T-helper 1 cell treated with Interleukin-12 subunit alpha and Interleukin-12 subunit beta and Interleukin-4 antibody, amounts not matched to agents 30 ng/mL and 1 ng/mL, for 36 hours (primary cell): ENCODE data around the gene MKNK2. TPM values are rescaled to one million over a fixed set of nuclear protein-coding genes. Genes with fewer than 3 reads are reported as not detected.
"Not testable (repeated sequence)": the region's sequence is repeated elsewhere in the genome, so short reads cannot be mapped to it uniquely, and the experiment has no call there.

Experiments used
- intact Hi-C: fragments of 100-400 bp; cut with micrococcal nuclease; formaldehyde crosslinking; loops from one replicate; pipeline ENCODE4 v1.15.1; 2024
- total RNA-seq: library from RNA; stranded (reverse); gene quantifications from 2 replicates; pipeline ENCODE4 v1.2.3, GENCODE V29; 2022

MKNK2 gene
- 205 and 213 TPM in 2 replicates for total RNA-seq

DNA sequence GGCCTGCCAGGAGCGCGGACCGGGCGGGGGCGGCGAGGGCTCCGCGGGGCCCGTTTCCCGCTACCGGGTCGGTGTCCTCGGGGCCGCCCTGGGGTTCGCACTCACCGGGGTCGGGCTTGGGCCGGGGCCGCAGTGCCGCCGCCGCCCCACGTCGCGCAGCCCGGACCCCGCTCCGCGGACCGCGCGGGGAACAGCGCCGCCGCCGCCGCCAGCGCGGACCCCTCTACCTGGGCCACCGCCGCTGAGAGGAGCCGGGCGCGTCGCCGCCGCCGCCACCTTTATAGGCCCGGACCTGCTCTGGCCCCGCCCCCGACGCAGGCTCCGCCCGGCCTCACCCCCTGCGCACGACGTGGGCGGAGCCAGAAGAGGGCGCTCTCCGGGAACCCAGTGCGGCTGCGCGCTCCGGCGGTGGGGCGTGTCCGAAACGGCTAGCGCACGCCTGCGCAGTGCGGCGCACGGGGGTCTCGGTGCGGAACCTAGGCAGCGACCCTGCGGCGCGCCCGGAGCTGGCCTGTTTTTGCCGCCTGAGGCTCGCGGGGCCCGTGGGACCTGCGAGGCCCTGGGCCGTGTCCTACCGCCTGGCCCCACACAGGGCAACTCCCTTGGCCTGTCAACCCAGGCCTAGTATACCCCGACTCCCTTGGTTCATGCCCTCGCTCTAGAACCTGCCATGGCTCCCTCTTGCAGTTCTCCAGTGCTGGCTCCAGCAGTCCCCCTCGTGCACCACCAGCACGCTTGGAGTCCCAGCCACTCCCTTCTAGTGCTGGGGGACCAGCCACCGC, at the start of gene MKNK2:
MKNK2 (minus strand) TSS at position 254 of the 782 bp plus-strand sequence. CDS start 393 bp downstream, outside the sequence.
- intact Hi-C loops = loop anchor here (1.0 to 2.0 kb wide), 6 partner anchors 9 to 45 kb away; partner anchors contain the start of genes IZUMO4 and MOB3A

DNA sequence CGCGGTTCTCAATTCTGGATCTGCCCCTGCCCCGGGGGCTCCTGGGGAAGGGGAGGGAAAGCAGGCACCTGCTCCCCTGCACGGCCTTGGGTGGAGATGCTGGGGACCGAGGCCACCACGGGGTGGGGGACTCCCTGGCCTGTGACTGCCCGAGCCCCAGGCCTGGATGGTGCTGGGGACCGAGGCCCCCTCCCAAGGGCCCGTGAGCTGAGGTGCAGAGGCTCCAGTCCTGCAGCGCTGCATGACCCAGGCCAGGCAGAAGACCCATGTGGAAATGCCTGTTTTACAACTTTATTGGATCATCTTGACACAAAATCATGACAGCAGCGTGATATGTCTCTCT, 49.6 kb upstream of the MKNK2 start:
- intact Hi-C loops = no loop called here

DNA sequence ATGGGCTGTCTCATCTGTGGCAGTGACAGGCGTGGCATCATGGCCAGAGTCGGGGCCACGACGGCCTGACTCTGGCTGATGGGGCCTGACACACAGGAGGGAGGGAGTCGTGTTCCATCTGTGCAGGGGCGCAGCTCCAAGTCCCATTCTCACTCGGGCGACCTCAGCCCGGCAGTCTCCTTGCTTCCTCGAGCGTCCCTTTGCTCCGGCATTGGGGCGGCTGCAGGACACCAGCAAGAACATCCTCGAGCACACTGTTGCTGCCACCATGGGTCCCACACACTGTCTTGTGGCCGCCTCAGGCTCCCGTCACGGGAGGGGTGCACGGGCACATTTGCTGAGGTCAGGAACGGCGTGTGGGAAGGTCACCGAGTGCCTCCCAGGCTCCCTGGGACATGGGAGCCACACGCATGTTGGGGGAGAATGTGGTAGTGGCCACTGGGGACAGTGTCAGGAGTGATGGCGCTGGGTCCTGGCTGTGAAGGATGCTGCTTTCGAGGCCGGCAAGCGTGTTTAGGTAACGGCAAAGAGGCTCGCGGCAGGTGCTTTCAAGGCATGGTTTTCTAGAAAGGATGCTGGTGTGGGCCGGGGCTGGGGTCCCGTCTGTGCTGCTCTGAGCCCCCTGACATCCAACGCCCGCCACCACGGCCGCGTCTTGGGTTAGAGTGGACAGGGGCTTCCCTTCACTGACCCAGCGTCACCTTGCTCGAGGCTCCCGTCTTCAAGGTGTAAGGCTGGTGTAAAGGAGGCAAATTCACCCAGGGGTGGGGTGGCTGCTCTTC, 49.1 kb upstream of the MKNK2 start:
- intact Hi-C loops = loop anchor here (5.0 kb wide), 1 partner anchor 1303 kb away; the partner anchor contains the start of gene PTBP1

DNA sequence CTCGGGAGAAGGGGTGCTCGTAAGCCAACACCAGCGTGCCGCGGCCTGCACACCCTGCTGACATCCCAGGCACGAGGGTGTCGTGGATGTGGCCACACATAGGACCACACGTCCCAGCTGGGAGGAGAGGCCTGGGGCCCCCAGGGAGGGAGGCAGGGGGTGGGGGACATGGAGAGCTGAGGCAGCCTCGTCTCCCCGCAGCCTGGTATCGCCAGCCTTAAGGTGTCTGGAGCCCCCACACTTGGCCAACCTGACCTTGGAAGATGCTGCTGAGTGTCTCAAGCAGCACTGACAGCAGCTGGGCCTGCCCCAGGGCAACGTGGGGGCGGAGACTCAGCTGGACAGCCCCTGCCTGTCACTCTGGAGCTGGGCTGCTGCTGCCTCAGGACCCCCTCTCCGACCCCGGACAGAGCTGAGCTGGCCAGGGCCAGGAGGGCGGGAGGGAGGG, 48.0 kb upstream of the MKNK2 start:
- intact Hi-C loops = loop anchor here (5.0 kb wide), 1 partner anchor 1302 kb away; the partner anchor contains the start of gene PTBP1

DNA sequence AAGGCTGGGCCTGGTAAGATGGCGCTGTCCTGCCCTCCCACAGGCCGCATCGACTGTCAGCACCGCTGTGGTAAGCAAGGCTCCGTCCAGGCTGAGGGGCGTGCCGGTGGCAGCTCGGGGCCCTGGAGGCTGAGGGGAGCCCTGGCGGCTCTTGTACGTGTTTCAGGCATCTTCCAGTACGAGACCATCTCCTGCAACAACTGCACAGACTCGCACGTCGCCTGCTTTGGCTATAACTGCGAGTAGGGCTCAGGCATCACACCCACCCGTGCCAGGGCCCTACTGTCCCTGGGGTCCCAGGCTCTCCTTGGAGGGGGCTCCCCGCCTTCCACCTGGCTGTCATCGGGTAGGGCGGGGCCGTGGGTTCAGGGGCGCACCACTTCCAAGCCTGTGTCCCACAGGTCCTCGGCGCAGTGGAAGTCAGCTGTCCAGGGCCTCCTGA, 46.9 kb upstream of the MKNK2 start:
- intact Hi-C loops = loop anchor here (2.0 to 5.0 kb wide), 4 partner anchors 139 to 1301 kb away; partner anchors contain the start of genes DAZAP1, PLEKHJ1, PTBP1 and SF3A2

DNA sequence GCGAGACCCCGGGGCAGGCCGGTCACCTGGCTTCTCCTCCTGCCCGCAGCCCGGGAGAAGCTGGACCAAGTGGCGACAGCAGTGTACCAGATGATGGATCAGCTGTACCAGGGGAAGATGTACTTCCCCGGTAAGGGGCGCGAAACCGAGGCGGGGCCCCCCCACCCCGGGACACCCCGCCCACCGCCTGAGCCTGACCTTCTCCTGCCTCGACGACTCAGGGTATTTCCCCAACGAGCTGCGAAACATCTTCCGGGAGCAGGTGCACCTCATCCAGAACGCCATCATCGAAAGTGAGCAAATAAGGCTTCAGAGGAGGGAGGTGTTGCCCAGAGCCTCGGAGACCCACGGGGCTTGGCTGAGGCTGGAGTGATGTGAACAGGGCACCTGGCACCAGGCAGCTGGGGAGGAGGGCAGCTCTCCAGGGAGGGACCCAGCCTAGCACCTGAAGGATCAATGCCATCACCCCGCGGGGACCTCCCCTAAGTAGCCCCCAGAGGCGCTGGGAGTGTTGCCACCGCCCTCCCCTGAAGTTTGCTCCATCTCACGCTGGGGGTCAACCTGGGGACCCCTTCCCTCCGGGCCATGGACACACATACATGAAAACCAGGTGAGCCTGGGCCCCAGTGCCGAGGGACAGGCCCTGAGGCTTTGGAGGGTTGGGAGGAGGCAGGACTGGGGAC, 46.3 kb upstream of the MKNK2 start:
- intact Hi-C loops = loop anchor here (2.0 to 5.0 kb wide), 4 partner anchors 139 to 1300 kb away; partner anchors contain the start of genes DAZAP1, PLEKHJ1, PTBP1 and SF3A2

DNA sequence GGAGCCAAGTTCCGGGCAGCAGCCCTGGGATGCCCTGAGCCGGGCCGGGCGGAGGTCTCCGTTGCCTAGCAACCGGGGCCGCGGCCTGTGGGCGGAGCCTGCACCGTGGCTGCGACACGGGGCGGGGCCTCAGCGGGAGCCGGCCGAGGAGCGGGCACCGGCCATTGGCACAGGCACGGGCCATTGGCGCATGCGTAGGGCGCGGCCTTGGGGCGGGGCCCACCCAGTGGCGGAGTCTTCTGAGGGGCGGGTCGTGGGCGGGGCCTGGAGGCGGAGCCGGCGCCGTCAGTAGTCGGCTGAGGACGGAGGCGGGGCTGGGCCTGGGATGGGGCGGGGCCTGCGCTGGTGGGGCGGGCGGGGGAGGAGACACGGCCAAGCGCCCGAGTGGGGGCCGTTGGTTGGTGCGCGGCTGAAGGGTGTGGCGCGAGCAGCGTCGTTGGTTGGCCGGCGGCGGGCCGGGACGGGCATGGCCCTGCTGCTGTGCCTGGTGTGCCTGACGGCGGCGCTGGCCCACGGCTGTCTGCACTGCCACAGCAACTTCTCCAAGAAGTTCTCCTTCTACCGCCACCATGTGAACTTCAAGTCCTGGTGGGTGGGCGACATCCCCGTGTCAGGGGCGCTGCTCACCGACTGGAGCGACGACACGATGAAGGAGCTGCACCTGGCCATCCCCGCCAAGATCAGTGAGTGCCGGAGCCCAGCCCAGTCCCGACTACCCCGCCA, 45.6 kb upstream of the MKNK2 start, which contains the start of gene IZUMO4:
IZUMO4 (plus strand) TSS at position 436 of the 723 bp plus-strand sequence; CDS start at position 467, 31 bp downstream.
- intact Hi-C loops = loop anchor here (1.0 to 5.0 kb wide), 13 partner anchors 11 to 1299 kb away; partner anchors contain the start of genes AP3D1, ATP8B3, DAZAP1 and MKNK2

DNA sequence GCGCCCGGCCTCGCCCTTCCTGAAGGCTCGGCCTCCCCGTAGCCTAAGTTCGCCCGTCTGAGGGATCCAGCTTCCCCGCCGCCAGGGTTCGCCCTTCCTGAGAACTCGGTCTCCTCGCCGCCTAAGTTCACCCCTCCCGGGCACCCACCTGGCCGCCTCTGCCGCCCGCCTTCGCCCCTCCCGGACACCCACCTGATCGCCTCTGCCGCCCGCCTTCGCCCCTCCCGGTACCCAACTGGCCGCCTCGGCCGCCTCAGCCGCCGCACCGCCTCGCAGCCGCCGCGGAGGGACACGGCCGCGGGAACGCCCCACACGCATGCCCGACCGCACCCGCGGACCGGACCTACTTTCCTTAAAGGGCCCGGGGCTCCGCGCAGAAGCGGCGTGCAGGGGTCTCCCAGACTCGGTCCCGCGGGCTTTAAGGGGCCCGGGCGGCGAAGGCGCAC, 45.0 kb upstream of the MKNK2 start, which contains the start of gene MOB3A:
MOB3A (minus strand) TSS at position 293 of the 446 bp plus-strand sequence. CDS start 17,766 bp downstream, outside the sequence.
- intact Hi-C loops = loop anchor here (1.0 to 5.0 kb wide), 13 partner anchors 11 to 1299 kb away; partner anchors contain the start of genes AP3D1, ATP8B3, DAZAP1 and MKNK2

DNA sequence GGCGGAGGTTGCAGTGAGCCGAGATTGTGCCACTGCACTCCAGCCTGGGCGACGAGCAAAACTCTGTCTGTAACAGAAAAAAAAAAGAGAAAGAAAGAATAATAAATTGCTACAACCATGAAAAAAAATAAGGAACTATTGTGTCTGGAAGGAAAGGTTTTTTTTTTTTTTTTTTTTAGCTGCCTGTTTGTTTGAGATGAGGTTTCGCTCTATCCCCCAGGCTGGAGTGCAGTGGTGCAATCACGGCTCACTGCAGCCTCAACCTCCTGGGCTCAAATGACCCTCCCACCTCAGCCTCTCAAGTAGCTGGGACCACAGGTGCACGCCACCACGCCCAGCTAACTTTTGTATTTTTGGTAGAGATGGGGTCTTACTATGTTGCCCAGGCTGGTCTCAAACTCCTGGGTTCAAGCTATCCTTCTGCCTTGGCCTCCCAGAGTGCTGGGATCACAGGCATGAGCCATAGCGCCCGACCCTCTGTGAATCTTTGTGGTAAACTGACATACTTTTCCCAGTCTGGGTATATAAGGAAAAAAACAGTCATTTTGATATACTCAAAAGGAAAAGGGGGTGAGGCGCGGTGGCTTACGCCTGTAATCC, 41.0 kb upstream of the MKNK2 start:
- intact Hi-C loops = not testable (repeated sequence)

DNA sequence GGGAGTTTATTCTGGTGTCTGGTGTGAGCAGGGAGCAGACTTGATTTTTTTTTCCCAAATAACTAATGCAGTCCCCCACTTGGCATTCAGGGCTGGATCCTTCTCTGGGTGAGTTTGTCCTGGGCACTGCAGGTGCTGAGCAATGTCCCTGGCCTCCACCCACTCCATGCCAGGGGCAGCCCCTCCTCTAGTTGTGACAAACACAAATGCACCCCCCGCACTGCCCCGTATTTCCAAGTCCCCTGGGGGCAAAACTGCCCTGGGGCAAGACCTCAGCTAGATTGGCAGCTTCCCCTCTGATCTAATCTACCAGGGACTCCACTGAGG, 38.6 kb upstream of the MKNK2 start:
- intact Hi-C loops = no loop called here

DNA sequence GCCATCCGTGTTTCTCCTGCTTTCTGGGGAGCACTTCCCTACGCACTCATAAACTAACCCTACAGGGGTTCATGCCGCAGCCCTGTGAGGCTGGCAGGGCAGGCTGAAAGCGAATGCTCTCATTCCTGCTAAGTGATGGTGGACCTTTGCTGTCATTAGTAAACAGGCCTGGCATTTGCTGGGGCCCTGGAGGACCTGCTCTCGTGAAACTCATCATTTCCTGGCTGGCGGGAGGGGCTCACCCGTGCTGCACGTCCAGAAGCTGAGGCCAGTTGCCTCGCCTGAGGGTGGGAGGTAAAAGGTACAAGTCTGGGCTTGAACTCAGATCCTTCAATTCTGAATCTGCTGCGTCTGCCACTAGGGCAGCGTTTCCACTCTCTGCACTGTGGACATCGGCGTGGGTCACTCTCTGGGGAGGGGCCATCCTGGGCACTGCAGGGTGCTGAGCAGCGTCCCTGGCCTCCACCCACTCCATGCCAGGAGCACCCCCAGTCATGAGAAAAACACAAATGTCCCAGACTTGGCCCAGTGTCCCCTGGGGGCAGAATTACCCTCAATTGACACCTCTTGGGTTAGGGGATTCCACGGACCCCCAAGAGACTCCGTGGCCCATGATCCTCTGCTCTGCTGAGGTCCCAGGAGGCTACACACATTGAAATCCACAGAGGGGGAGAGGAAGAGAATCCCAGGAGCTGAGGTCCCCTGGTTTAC, 38.1 kb upstream of the MKNK2 start:
- intact Hi-C loops = no loop called here

DNA sequence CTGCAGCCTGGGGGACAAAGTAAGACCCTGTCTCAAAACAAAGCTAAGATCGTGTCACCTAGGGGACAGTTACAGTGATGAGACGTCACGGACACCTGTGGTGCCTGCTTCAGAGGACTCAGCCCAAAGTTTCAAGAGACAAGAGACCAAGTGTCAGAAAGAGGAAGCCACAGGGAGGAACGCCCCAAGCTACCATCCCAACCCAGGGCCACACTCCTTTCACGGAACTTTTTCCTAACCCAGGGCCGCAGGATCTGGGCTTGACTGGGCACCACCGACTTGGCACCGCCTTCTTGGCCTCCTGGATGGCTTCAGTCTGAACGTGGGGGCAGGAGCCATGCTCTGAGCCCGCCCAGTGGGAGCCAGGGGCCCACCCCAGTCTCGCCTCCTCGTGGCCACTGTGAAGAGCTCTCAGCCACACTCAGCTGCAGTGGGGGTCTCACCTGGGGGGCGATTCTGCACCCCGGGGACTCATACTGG, 36.6 kb upstream of the MKNK2 start:
- intact Hi-C loops = no loop called here

DNA sequence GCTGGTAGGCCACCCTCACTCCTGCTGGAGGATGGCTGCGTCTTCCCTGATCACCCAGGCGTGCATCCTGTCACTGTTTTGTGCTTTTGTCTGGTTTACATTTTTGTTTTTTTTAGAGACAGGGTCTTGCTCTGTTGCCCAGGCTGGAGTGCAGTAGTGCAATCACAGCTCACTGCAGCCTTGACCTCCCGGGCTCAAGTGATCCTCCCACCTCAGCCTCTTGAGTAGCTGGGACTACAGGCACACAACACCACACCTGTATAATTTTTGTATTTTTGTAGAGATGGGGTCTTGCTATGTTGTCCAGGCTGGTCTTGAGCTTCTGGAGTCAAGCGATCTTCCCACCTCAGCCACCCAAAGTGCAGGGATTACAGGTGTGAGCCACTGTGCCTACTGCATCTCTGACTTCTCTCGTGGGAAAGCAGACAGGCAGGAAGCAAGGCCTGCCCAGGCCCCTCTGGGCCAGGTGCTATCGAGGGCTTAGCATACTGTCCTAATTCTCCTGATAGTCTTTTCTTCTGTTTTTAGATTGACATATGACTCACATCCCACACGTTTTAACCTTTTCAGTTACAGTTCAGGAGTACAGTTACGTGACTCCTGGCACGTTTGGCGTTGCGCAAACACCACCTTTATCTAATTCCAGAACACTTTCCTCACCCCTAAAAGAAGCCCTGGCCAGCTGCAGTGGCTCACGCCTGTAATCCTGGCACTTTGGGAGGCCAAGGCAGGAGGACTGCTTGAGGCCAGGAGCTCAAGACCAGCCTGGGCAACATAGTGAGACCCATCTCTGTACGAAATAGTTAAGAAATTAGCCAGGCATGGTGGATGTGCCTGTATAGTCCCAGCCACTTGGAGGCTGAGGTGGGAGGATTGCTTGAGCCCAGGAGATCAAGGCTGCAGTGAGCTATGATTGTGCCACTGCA, 35.9 kb upstream of the MKNK2 start:
- intact Hi-C loops = not testable (repeated sequence)

DNA sequence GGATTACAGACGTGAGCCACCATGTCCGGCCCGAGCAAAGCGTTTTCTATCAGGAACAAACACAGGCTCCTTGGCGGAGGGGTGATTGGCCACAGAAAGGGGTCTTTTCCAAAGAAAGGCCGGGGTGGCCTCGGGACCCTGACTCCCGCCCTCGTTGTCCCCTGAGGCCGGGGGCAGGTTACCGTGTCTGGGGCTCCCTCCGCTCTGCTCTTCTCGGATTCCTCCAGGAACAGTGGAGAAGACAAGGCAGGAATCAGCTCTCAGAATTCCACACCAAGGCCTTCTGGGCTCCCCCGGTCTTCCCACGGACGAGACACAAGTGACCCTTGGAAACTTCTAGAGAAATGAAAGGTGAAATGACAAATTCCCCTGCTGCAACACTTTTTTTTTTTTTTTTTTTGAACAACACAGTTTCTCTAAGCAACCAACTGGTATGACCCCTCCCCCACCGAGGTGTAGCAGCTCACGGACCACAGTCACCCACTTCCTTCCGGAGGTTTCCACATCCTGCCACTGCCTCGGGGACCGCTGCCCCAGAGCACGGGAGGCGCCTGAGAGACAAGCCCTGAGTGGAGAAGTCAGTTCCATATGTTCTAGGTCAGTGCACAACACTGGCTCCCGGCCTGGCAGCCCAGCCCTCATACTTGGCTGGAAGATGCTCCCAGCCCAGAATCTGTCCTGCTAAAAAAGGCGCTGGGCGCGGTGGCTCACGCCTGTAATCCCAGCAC, 34.1 kb upstream of the MKNK2 start:
- intact Hi-C loops = loop anchor here (1.0 to 5.0 kb wide), 7 partner anchors 11 to 223 kb away; partner anchors contain the start of genes AP3D1, IZUMO4, KLF16 and MOB3A

DNA sequence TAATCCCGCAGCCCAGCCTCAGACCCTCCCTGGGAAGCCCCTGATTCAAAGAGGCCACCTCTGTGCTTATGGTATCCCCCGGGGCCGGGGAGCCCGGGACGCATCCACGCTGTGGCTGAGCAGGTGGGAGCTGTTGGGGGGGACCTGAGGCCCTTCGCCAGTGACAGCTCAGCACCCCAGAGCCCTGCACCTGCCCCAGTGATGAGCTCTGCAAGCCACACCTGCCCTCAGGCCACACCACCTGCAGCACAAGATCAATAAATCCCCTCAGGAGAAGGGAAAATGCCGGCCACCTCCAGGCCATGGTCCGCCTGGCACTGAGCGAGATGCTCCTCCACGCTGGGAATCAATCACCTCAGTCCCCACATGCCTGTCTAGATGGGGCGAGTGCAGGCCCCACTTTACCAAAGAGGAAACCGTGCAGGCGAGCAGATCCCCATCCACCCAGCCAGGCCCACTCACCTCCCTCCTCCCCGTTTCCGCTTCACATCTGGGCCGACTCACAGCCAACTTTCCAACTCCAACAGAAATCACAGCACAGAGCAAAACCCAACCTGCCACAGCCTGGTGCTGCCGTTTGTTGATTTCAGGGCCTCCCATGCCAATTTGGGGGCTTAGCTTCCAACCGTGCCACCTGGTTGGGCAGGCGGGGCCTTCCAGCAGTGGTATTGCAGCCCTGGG, 32.3 kb upstream of the MKNK2 start:
- intact Hi-C loops = loop anchor here (2.0 to 5.0 kb wide), 3 partner anchors 33 to 221 kb away; partner anchors contain the start of genes KLF16 and MKNK2
